Neural cell (in vitro differentiated cells): ENCODE results near the gene MPPED2. TPM values are rescaled to one million over a fixed set of nuclear protein-coding genes. Genes with fewer than 3 reads are reported as not detected.

Experiments used
- H2AFZ ChIP-seq: fragments of 200-600, 300-800 bp; sonication (generic), shearing (Covaris generic); 2 replicates; pipeline ENCODE4 v1.6.0; 2014; ENCODE audit warnings: low read depth, mild to moderate bottlenecking, antibody characterized with exemption, low read length, moderate library complexity
- H3F3A ChIP-seq: fragments of 200-600 bp; shearing (Covaris generic); 2 replicates; pipeline ENCODE4 v1.6.1; 2016; ENCODE audit warnings: mild to moderate bottlenecking, moderate library complexity, mixed read lengths, antibody characterized with exemption, low read length; ENCODE audit not compliant: insufficient read depth, poor library complexity, severe bottlenecking
- H3K27ac ChIP-seq: fragments of 200-600, 300-800 bp; sonication (generic), shearing (Covaris generic); 2 replicates; pipeline ENCODE4 v1.5.1; 2014; ENCODE audit warnings: mild to moderate bottlenecking, low read length, moderate library complexity
- H3K27me3 ChIP-seq: fragments of 300-800, 200-600 bp; sonication (generic), shearing (Covaris generic); 2 replicates; pipeline ENCODE4 v1.6.0; 2014; ENCODE audit warnings: mild to moderate bottlenecking, low read depth, low read length, moderate library complexity; ENCODE audit not compliant: insufficient read depth
- H3K36me3 ChIP-seq: fragments of 300-800, 200-600 bp; sonication (generic), shearing (Covaris generic); 2 replicates; pipeline ENCODE4 v1.5.1; 2014; ENCODE audit warnings: mild to moderate bottlenecking, antibody characterized with exemption, low read length, moderate library complexity; ENCODE audit not compliant: insufficient read depth
- H3K4me2 ChIP-seq: fragments of 300-800, 200-600 bp; sonication (generic), shearing (Covaris generic); 2 replicates; pipeline ENCODE4 v1.6.0; 2014; ENCODE audit warnings: mild to moderate bottlenecking, low read length
- H3K4me3 ChIP-seq: fragments of 300-800, 200-600 bp; sonication (generic), shearing (Covaris generic); 2 replicates; pipeline ENCODE4 v1.5.1; 2014; ENCODE audit warnings: mild to moderate bottlenecking, low read length, moderate library complexity
- H3K79me2 ChIP-seq: fragments of 200-600 bp; shearing (Covaris generic); replicated peaks from 2 replicates; pipeline ENCODE4 v1.6.0; 2014; ENCODE audit warnings: mild to moderate bottlenecking, low read length, moderate library complexity; ENCODE audit not compliant: insufficient read depth
- H3K9ac ChIP-seq: fragments of 300-800, 200-600 bp; sonication (generic), shearing (Covaris generic); 2 replicates; pipeline ENCODE4 v1.6.1; 2016; ENCODE audit warnings: mild to moderate bottlenecking, low read length, mixed read lengths
- H3K9me2 ChIP-seq: fragments of 200-600 bp; shearing (Covaris generic); 2 replicates; pipeline ENCODE4 v1.6.1; 2016; ENCODE audit warnings: mild to moderate bottlenecking, low read length, mixed read lengths; ENCODE audit not compliant: insufficient read depth
- H3K9me3 ChIP-seq: fragments of 200-600, 300-800 bp; sonication (generic), shearing (Covaris generic); 2 replicates; pipeline ENCODE4 v1.6.1; 2016; ENCODE audit warnings: mild to moderate bottlenecking, mixed run types, low read length, moderate library complexity, mixed read lengths
- H4K20me1 ChIP-seq: fragments of 200-600 bp; shearing (Covaris generic); 2 replicates; pipeline ENCODE4 v1.6.1; 2016; ENCODE audit warnings: mild to moderate bottlenecking, mixed run types; ENCODE audit not compliant: insufficient read depth
- EP300 ChIP-seq: fragments of 450-650 bp; conservative IDR thresholded peaks from 2 replicates; pipeline ENCODE4 v1.6.1; 2014; ENCODE audit warnings: antibody characterized with exemption, mild to moderate bottlenecking, moderate library complexity; ENCODE audit not compliant: poor library complexity, severe bottlenecking
- EZH2 ChIP-seq: fragments of 200-600, 300-800 bp; shearing (Covaris generic), sonication (generic); IDR thresholded peaks from 2 replicates; pipeline ENCODE4 v1.6.1; 2014; ENCODE audit warnings: antibody characterized with exemption, low read length, borderline replicate concordance, mild to moderate bottlenecking; ENCODE audit not compliant: insufficient read depth, poor library complexity, severe bottlenecking
- MXI1 ChIP-seq: fragments of 450-650 bp; conservative IDR thresholded peaks from 2 replicates; pipeline ENCODE4 v1.6.1; 2014; ENCODE audit warnings: antibody characterized with exemption, mild to moderate bottlenecking; ENCODE audit not compliant: poor library complexity, severe bottlenecking
- POLR2AphosphoS5 ChIP-seq: IDR thresholded peaks from 2 replicates; pipeline ENCODE4 v1.6.1; 2012
- RAD21 ChIP-seq: fragments of 450-650 bp; conservative IDR thresholded peaks from 2 replicates; pipeline ENCODE4 v1.6.1; 2014; ENCODE audit warnings: antibody characterized with exemption, mild to moderate bottlenecking, moderate library complexity
- REST ChIP-seq: IDR thresholded peaks from 2 replicates; pipeline ENCODE4 v1.6.1; 2012; ENCODE audit warnings: borderline replicate concordance
- SMC3 ChIP-seq: fragments of 450-650 bp; conservative IDR thresholded peaks from 2 replicates; pipeline ENCODE4 v1.6.1; 2014; ENCODE audit warnings: antibody characterized with exemption, mild to moderate bottlenecking, moderate library complexity; ENCODE audit not compliant: poor library complexity
- TAF1 ChIP-seq: IDR thresholded peaks from 2 replicates; pipeline ENCODE4 v1.6.1; 2012; ENCODE audit warnings: low read depth
- polyA plus RNA-seq: library from polyadenylated mRNA; depleted of rRNA; stranded (reverse); fragments of >200 nt; gene quantifications from 2 replicates; pipeline ENCODE4 v1.2.3, GENCODE V29; 2014
- TF ChIP-seq, protein P1 (sequence below): fragments of 450-650 bp; IDR thresholded peaks from 2 replicates; pipeline ENCODE4 v1.5.1; 2014; ENCODE audit warnings: antibody characterized with exemption, mild to moderate bottlenecking, moderate library complexity; ENCODE audit not compliant: poor library complexity, severe bottlenecking

MPPED2 gene
- polyA plus RNA-seq, 1 donor from 2014 or later: 99.7 TPM

GRCh38 chr11:30426781-30427180, 159.4 kb downstream of the MPPED2 start:
- H3K79me2 ChIP-seq: peaks cover 14% of the 10 kb centered on the region
- H2AFZ ChIP-seq: no peak overlapping the region
- no peak overlapping the region for H3K9ac ChIP-seq
- no peak overlapping the region for H3K27ac ChIP-seq
- no peak overlapping the region for H3K4me2 ChIP-seq
- H3K4me3 ChIP-seq: no peak overlapping the region
- H3K36me3 ChIP-seq: no peaks in the 10 kb centered on the region
- no peaks in the 10 kb centered on the region for H3K9me3 ChIP-seq
- no peaks in the 10 kb centered on the region for H3K27me3 ChIP-seq
- H3F3A ChIP-seq: no peaks in the 10 kb centered on the region
- H3K9me2 ChIP-seq: no peaks in the 10 kb centered on the region
- TF ChIP-seq, protein P1, sequence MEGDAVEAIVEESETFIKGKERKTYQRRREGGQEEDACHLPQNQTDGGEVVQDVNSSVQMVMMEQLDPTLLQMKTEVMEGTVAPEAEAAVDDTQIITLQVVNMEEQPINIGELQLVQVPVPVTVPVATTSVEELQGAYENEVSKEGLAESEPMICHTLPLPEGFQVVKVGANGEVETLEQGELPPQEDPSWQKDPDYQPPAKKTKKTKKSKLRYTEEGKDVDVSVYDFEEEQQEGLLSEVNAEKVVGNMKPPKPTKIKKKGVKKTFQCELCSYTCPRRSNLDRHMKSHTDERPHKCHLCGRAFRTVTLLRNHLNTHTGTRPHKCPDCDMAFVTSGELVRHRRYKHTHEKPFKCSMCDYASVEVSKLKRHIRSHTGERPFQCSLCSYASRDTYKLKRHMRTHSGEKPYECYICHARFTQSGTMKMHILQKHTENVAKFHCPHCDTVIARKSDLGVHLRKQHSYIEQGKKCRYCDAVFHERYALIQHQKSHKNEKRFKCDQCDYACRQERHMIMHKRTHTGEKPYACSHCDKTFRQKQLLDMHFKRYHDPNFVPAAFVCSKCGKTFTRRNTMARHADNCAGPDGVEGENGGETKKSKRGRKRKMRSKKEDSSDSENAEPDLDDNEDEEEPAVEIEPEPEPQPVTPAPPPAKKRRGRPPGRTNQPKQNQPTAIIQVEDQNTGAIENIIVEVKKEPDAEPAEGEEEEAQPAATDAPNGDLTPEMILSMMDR: no peak
- TF ChIP-seq EZH2 (no peak), REST (no peak), MXI1 (no peak), SMC3 (no peak), RAD21 (no peak), POLR2AphosphoS5 (no peak), EP300 (no peak), TAF1 (no peak)
- H4K20me1 ChIP-seq: no peaks in the 10 kb centered on the region

GRCh38 chr11:30424844-30425243, 161.3 kb downstream of the MPPED2 start:
- Histone ChIP-seq H3F3A (no peaks in the 10 kb centered on the region), H3K4me3 (peak overlapping the region; percentile 53), H3K36me3 (no peaks in the 10 kb centered on the region), H3K9ac (peak overlapping the region; percentile 50), H3K27me3 (no peaks in the 10 kb centered on the region), H3K9me3 (no peaks in the 10 kb centered on the region), H4K20me1 (no peaks in the 10 kb centered on the region), H3K9me2 (no peaks in the 10 kb centered on the region), H3K27ac (peak overlapping the region; percentile 90), H2AFZ (no peak overlapping the region), H3K4me2 (peak overlapping the region; percentile 73), H3K79me2 (peaks cover 18% of the 10 kb centered on the region)
- TF ChIP-seq, protein P1: no peak
- TF ChIP-seq EZH2 (no peak), MXI1 (no peak), RAD21 (no peak), REST (no peak), POLR2AphosphoS5 (no peak), TAF1 (no peak), SMC3 (no peak)
